Stimulated activated CD4-positive, alpha-beta T cell treated with anti-CD3 and anti-CD28 coated beads, Interleukin-1b, Interleukin-23, amount 100 ng/mL, for 4 hours (primary cell): ENCODE measurements around the gene TSPAN17.
A peak's percentile ranks its signal among the peaks of the same experiment; 100 is the strongest.

ENCODE experiments used
- DNase-seq, 2 donors: peaks; one replicate each; pipeline ENCODE4 v3.0.0-alpha.2; 2020; ENCODE audit warnings: low read depth in 2 of 2

The TSPAN17 gene

DNA sequence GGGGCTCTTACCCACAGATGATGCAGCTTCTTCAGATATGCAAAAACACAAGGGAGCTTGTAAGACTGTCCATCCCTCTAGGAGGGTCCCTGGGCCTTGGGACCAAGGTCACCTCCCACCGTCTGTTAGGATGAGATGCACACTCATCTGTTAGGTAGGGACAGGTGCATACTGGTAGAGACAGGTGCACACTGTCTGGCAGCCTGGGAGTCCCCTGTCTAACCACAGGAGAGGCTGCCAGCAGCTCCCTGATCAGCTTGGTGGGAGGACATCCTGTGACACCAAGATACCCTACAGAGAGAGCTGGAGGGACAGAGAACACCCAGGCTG lies 13.2 kb downstream of the TSPAN17 start:
- DNase-seq, result no peak

GRCh38 chr5:176660860-176661641 lies 13.8 kb downstream of the TSPAN17 start:
- peak; percentile 77 for DNase-seq

- no peak for DNase-seq
These were observed 14.4 kb downstream of the TSPAN17 start for GRCh38 chr5:176661676-176662075.

GRCh38 chr5:176662371-176663333 lies 15.4 kb downstream of the TSPAN17 start:
- no peak for DNase-seq

- no peak for DNase-seq
These were observed 16.3 kb downstream of the TSPAN17 start for GRCh38 chr5:176663566-176663965.

GRCh38 chr5:176664479-176664878 lies 17.2 kb downstream of the TSPAN17 start:
- DNase-seq, result no peak

DNA sequence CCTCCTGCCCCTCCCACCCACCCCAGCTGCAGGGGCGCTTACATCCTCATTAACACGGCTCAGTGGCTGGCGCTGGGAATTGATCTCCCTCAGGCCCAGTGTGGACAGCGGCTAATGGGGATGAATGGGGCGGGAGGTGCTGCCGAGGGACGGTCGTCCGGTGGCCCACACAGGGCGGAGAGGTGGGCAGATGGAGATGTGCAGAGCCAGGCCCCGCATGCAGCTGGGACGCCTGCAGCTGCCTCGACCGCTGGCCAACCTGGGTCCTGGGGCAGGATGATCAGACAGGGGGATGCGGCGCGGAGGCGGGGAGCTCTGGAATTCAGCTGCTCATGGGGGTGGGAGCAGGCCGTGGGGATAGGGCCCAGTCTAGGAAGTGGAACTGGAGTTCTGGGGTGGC lies 17.6 kb downstream of the TSPAN17 start:
- DNase-seq, result no peak

GRCh38 chr5:176665517-176665916 lies 18.2 kb downstream of the TSPAN17 start:
- DNase-seq, result no peak

GRCh38 chr5:176667637-176668036 lies 20.4 kb downstream of the TSPAN17 start:
- DNase-seq, result no peak

GRCh38 chr5:176670449-176670848 lies 23.2 kb downstream of the TSPAN17 start:
- no peak for DNase-seq

GRCh38 chr5:176671399-176671798 lies 24.1 kb downstream of the TSPAN17 start:
- DNase-seq, result no peak

DNA sequence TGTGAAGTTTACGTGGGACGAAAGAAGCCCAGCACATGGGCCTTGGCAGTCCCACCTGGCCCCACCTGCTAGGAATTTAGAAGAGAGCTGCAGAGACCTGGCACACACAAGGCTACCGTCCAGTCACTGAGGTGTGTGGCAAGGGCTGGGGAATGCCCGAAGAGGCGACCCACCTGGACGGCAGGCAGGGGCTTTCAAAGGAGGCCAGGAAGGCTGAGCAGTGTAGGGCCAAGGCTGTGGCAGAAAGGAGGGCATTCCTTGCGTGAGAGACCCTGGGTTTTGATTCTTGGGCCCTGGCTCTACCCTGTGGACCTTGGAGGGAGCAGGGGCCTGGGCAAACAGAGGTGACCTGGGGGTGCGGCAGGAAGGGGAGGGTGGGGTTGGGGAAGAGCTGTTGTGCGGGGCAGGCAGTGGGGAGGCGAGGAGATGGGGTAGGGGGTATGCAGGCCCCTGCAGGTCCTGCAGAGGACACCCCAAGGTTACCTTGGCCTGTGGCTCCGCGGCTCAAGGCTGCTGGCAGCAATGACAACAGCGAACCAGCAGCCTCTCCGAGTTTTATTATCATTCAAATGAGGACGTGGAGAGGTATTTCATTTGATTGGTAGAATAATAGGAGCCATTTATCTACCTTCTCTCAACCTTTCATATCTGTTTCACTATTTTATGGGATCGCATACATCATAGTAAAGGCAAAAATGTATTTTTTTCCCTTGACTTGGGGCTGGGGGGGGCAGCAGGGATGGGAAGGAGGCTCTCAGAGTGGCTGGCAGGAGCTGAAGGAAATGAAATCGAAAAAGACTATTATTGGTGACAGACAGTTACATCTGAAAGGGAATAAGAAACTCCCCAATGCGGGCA lies 24.8 kb downstream of the TSPAN17 start:
- DNase-seq, result no peak

DNA sequence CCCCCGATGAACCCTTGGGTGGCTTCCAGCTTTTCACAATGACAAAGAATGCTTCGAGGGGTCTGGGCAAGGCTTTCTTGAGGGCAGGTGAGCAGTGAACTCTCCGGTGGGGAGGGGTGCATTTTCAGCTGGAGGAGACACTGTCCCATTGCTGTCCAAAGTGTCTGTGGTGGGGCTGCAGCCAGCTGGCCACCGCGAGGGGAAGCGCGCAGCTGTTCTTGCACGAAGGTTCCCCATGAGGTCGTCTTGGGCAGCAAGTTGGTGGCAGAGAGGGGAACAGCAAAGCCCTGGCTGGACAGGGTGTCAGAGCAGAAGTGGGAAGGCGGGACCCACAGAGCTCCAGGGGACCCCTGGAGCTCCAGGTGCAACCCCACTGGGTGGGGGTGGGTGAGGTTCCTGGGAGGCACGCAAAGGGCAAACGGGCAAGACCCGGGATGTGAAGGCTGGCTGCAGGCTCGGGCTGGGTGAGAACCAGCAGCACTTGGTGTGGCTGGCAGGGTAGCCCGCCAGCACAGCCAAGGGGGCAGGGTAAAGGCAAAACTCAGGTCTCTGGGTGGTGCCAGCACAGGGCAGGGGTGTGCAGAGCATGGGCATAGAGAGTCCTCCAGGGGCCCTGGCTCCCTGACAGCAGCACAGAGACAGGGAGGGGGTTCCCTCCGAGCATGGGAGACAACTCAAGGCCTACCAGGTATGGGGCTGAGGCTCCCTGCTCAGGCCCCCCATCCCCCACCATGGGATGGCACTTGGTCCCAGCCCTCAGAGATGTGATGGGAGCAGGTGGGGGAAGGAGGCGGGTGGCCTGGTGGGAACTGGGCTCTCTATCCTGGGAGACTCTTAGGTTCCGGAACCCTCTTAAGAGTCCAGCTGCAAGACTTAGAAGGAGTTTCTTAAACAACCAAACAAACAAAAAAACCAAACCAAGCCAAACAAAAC lies 26.6 kb downstream of the TSPAN17 start:
- no peak for DNase-seq

DNA sequence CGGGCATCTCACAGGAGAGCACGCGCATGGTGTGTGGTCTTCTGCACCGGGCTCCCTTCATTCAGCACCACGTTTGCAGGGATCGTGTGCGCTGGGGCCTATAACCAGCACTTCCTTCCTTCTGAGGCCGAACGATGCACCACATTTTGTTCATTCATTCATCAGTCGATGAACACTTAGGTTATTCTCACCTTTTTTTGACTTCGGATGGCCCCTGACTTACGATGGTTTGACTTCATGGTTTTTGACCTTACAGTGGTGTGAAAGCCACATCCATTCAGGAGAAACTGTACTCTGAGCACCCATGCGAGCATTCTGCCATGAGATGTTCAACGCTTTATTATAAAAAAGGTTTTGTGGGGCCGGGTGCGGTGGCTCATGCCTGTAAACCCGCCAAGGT lies 27.5 kb downstream of the TSPAN17 start:
- no peak for DNase-seq

DNA sequence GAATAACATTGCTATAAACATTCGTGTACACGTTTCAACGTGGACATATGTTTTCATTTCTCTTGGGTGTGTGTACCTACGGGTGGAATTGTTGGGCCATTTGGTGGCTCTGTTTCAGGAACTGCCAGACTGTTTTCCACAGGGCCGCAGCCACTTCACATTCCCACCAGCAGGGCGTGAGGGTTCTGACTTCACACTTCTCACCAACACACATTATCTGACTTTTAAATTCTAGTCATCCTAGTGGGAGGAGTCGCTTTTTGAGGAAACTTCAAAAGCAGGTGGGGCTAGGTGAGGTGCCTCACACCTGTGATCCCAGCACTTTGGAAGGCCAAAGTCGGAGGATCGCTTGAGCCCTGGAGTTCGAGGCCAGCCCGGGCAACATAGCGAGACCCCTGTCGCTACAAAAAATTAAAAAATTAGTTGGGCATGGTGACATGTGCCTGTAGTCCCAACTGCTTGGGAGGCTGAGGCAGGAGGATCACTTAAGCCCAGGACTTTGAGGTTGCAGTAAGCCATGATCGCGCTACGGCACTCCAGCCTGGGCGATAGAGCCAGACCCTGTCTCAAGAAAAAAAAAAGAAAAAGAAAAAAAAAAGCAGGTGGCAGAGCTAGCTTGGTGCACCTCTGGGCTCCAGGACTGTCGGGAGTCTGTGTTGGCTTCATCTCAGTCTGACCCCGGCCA lies 28.5 kb downstream of the TSPAN17 start:
- DNase-seq, result no peak

- DNase-seq, result no peak
These were observed 29.1 kb downstream of the TSPAN17 start for GRCh38 chr5:176676361-176676824.

DNA sequence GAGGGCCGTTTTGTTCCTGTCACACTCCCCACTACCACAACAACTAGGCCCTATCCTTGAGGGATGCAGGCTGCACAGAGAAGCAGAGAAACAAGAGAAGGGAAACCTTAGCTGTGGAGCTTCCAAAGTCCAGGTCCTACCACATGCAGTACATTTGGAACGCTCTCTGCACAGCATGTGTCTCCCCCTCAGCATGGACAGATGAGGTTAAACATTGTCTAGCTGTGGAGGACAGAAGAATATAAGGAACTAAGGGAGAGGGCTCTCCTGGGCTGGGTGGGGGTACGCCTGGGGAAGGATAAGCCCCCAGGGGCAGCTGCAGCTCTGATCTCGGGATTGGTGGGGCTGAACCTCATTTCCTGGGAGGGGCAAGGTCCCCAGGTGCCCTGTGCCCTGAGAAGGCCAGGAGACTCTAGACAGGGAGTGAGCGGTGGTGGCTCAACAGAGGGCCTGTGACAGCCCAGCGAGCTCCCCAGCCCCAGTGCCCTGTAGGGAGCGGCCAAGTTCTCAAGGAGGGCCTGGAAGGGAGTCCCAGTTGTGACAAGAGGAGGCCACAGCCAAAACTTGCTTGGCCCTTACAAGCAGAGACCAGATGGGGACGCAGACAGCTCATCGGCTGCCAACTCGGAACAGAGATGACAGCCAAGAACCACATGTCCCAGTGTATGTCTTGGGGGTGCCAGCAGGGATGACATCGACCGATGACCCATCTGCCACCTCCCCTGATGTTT lies 30.1 kb downstream of the TSPAN17 start:
- no peak for DNase-seq

GRCh38 chr5:176678584-176678983 lies 31.3 kb downstream of the TSPAN17 start:
- no peak for DNase-seq
